HFFc6 (cell line): ENCODE results near the gene TSPAN18. TPM values are rescaled to one million over a fixed set of nuclear protein-coding genes. Genes with fewer than 3 reads are reported as not detected.

Source experiments
- DNase-seq: peaks from one replicate; pipeline ENCODE4 v3.0.0-alpha.2; 2018
- H3K27ac Mint-ChIP-seq: 2 replicates; pipeline ENCODE4 v1.8.0; 2020; ENCODE audit warnings: mild to moderate bottlenecking, mixed read lengths
- H3K27me3 Mint-ChIP-seq: 2 replicates; pipeline ENCODE4 v1.8.0; 2021; ENCODE audit warnings: mild to moderate bottlenecking, moderate library complexity, mixed read lengths; ENCODE audit not compliant: insufficient read depth
- H3K36me3 Mint-ChIP-seq: 2 replicates; pipeline ENCODE4 v1.8.0; 2021; ENCODE audit warnings: low read depth, mixed read lengths
- H3K4me1 Mint-ChIP-seq: 2 replicates; pipeline ENCODE4 v1.8.0; 2020; ENCODE audit warnings: low read depth, mixed read lengths
- H3K4me3 Mint-ChIP-seq: 2 replicates; pipeline ENCODE4 v1.8.0; 2020; ENCODE audit warnings: mild to moderate bottlenecking, moderate library complexity, mixed read lengths
- H3K9me3 Mint-ChIP-seq: 2 replicates; pipeline ENCODE4 v1.8.0; 2020; ENCODE audit warnings: mild to moderate bottlenecking, mixed read lengths
- total RNA-seq, 6 experiments: library from RNA; stranded (reverse); fragmentation: NEBNext Ultra II Directional; extraction: Animal tissue kit (Norgen Biotek cat#: 25700); gene quantifications; 2 replicates in 1 of 6; 3 replicates in 5 of 6; pipeline ENCODE4 v1.2.3, GENCODE V29; 2021
- TF ChIP-seq, protein P1 (sequence below): fragments of 200-600 bp; sonication (generic); IDR thresholded peaks from 2 replicates; pipeline ENCODE4 v1.5.0; 2021; ENCODE audit warnings: antibody characterized with exemption, mild to moderate bottlenecking

TSPAN18 gene
- total RNA-seq, 6 experiments from 2014 or later, result 0.09 TPM; not detected in 5

DNA sequence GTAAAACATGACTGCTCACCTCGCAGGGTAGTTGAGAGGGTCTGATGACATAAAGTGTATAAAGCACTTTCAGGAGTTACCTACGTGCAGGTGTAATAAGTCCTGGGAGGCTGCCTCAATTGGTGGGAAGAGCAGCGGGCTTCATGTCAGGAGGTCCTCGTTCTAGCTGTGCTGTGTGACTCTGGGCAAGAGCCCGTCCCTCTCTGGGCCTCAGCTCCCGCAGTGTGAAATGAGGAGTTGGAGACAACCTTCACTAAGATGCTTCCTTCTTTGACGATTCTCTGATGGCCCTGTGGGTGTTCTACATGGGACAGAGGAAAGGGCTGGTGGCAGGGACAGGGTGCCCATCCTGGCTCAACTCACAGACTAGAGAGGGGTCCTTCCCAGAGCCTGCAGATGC lies 166.1 kb downstream of the TSPAN18 start:
- DNase-seq, result no peak

DNA sequence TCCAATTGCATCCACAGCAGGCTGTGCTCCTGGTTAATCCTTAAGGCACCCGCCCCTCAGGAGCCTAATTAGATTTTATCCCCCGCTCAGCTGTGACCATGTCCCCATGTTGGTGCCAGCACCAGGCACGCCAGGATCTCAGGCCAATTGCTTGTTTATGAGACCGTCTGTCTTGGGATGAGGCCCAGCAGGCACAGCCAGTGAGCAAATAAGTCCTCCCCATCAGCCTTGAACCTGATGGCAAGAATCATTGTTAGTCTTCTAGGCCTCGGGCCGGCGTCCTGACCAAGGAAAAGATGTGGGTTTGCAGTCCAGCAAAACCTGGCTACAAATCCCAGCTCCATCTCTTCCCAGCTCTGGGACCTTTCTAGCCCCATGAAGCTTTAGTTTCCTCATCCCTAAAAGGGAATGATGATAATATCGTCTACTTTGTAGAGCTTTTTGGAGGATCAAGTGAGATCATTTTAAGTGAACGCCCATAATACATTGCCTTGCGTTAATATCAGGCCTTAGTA lies 166.6 kb downstream of the TSPAN18 start:
- no peak for DNase-seq

More for the DNA sequence above, 166.1 kb downstream of the TSPAN18 start:
- no peak overlapping the region for H3K4me3 Mint-ChIP-seq
- H3K27ac Mint-ChIP-seq, result no peak overlapping the region
- H3K36me3 Mint-ChIP-seq, result no peaks in the 10 kb centered on the region
- peaks cover 9% of the 10 kb centered on the region for H3K4me1 Mint-ChIP-seq
- TF ChIP-seq, protein P1, sequence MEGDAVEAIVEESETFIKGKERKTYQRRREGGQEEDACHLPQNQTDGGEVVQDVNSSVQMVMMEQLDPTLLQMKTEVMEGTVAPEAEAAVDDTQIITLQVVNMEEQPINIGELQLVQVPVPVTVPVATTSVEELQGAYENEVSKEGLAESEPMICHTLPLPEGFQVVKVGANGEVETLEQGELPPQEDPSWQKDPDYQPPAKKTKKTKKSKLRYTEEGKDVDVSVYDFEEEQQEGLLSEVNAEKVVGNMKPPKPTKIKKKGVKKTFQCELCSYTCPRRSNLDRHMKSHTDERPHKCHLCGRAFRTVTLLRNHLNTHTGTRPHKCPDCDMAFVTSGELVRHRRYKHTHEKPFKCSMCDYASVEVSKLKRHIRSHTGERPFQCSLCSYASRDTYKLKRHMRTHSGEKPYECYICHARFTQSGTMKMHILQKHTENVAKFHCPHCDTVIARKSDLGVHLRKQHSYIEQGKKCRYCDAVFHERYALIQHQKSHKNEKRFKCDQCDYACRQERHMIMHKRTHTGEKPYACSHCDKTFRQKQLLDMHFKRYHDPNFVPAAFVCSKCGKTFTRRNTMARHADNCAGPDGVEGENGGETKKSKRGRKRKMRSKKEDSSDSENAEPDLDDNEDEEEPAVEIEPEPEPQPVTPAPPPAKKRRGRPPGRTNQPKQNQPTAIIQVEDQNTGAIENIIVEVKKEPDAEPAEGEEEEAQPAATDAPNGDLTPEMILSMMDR, result no peak
- no peaks in the 10 kb centered on the region for H3K9me3 Mint-ChIP-seq
- H3K27me3 Mint-ChIP-seq, result peaks cover 38% of the 10 kb centered on the region

DNA sequence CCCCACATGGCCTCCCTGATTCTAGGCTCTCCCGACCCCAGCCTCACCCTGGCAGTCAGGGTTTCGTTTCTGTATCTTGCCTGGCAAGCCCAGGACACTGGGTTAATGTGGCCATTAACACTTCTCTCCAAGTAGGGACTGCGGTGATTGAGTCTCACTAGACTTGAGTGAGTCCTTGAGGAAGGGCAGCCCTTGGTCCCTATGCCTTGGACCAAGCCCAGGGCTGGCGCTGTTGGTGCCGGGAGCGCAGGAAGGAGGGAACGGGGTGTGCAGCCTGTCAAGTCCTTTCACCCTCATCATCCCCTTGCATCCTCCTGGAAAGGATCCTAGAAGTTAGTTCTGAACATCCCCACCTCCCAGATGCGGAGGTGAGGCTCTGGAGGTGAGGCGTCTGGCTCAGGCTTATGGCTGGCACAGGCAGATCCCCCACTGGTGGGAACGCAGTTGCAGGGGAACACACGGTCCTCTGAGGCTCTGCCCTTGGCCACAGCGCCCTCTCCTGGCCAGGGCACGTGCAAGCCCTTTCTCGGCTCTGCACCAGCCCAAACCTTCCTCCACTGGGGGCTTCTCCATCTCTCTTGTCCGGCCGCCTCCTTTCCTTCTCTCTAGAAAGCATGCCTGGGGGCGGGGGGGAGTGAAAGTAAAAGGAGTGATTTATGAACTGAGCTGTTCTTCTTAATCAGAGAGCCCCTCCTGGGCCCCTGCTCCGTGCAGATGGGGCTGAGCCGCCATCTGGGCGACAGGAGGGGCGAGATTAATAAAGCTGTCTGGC lies 167.3 kb downstream of the TSPAN18 start:
- DNase-seq, result peak; percentile 15

More for the DNA sequence above, 166.6 kb downstream of the TSPAN18 start:
- Mint-ChIP-seq H3K27ac (no peak overlapping the region), H3K4me3 (no peak overlapping the region; the same call in 1 of the 2 replicates), H3K9me3 (no peaks in the 10 kb centered on the region), H3K36me3 (no peaks in the 10 kb centered on the region), H3K4me1 (peaks cover 9% of the 10 kb centered on the region), H3K27me3 (peaks cover 41% of the 10 kb centered on the region)
- TF ChIP-seq, protein P1, result no peak

DNA sequence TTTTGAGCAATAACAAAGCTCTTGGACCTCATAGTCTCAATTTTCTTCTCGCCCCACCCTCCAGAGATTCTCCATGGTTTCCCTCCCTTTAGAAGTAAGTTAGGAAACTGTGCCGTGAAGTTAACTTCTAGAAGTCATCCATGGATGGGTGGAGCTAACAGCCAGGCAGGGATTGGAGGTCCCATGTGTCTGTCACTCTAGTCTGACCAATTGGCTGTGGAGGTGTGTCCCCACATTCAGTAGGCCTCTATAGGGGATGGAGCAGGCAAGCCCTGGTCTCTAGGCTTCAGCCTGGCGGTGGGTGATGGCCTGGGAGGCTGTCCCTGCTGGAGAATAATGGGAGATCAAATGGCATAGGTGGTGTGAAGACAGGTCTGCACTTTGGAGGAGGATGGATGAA lies 173.2 kb downstream of the TSPAN18 start:
- Mint-ChIP-seq H3K9me3 (peaks cover 6% of the 10 kb centered on the region; the same call in 1 of the 2 replicates), H3K27me3 (peaks cover 59% of the 10 kb centered on the region), H3K4me1 (no peaks in the 10 kb centered on the region), H3K36me3 (no peaks in the 10 kb centered on the region), H3K4me3 (no peak overlapping the region), H3K27ac (no peak overlapping the region)
- DNase-seq, result peak; percentile 82
- TF ChIP-seq, protein P1, result no peak

More for the DNA sequence above, 167.3 kb downstream of the TSPAN18 start:
- Mint-ChIP-seq H3K36me3 (no peaks in the 10 kb centered on the region), H3K4me3 (peak overlapping the region; percentile 37; the same call in 1 of the 2 replicates), H3K9me3 (peaks cover 4% of the 10 kb centered on the region; the same call in 1 of the 2 replicates), H3K27me3 (peaks cover 45% of the 10 kb centered on the region), H3K27ac (no peak overlapping the region), H3K4me1 (peaks cover 5% of the 10 kb centered on the region)
- TF ChIP-seq, protein P1, result peak; percentile 97

DNA sequence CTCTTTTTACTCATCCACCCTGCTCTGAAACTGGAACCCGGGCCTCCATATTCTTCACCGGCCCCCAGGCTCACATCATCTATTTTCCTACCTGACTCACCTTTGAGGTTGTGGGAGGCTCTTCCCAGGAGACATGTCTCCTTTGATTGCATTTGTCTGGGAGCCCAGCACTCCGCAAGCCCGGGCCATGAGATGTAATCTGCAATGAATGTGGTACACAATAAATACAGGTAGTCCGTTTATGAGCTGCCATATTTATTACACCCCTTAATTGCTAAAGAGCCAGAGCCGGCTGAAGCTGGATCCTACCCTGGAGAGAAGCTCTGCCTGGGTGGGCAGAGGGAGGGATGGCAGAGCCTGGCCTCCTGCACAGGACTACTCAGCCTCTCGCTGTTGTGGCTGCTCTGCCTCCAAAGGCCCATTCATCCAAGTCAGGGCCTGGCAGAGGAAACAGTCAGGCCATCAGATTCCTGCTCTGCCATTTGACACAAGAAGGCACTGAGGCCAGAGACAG lies 174.4 kb downstream of the TSPAN18 start:
- DNase-seq, result no peak
- H3K4me1 Mint-ChIP-seq, result no peaks in the 10 kb centered on the region
- peaks cover 6% of the 10 kb centered on the region; the same call in 1 of the 2 replicates for H3K9me3 Mint-ChIP-seq
- H3K4me3 Mint-ChIP-seq, result no peak overlapping the region
- no peak overlapping the region for H3K27ac Mint-ChIP-seq
- H3K27me3 Mint-ChIP-seq, result peaks cover 59% of the 10 kb centered on the region
- no peaks in the 10 kb centered on the region for H3K36me3 Mint-ChIP-seq
- TF ChIP-seq, protein P1, result no peak
